RKO (cell line): ENCODE measurements around the gene ZNF536.
"Not testable (repeated sequence)": the region's sequence is repeated elsewhere in the genome, so short reads cannot be mapped to it uniquely, and the experiment has no call there.

Experiments used
- DNase-seq: peaks from one replicate; pipeline ENCODE4 v3.0.0-alpha.2; 2016; ENCODE audit warnings: low spot score

The ZNF536 gene

DNA sequence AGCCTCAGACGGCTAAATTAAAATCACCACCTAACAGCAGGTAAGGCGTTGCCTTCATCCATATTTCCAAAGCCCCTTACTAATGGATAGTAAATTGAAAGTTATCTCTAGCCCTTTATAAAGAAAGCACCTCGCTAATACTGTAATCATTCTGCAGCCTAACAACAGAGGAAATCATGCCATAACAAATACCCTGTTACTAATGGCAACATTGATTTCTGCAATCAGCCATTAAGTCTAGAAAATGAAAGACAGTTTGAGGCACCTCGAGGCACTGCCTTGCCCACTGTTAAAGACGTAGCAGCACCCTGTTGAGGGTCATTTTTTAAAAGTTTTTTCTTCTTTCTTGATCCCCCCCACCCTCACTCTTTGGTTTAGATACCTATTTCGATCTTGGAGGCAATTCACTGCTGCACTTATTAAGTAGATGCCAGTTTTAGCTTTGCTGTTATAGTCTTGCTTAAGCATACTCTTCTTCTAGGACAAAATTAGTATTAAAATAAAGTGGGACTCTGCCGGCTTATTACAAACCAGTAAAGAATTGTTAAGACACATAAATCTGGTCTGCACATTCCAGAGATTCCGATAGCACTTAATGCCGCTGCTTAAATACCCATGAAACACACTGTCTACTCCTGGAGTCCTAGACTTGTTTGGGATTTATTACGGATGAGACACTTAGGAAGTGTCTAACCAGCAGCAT, 74.8 kb downstream of the ZNF536 start:
- DNase-seq = no peak

DNA sequence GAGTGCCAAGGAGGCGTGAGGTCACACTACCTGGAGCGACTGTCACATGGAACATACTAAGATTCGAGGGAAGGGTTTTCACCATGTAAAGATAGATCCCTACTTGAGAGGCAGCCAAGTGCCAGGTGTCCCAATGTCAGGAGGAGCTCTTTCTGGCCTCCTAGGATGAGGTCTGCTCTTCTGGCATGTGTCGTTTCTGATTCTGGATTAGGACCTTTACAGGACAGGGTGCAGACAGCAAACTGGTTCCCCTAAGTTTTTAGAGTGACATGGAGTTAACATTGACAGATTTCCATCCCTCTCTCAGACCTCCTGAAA, 75.3 kb downstream of the ZNF536 start:
- no peak for DNase-seq

DNA sequence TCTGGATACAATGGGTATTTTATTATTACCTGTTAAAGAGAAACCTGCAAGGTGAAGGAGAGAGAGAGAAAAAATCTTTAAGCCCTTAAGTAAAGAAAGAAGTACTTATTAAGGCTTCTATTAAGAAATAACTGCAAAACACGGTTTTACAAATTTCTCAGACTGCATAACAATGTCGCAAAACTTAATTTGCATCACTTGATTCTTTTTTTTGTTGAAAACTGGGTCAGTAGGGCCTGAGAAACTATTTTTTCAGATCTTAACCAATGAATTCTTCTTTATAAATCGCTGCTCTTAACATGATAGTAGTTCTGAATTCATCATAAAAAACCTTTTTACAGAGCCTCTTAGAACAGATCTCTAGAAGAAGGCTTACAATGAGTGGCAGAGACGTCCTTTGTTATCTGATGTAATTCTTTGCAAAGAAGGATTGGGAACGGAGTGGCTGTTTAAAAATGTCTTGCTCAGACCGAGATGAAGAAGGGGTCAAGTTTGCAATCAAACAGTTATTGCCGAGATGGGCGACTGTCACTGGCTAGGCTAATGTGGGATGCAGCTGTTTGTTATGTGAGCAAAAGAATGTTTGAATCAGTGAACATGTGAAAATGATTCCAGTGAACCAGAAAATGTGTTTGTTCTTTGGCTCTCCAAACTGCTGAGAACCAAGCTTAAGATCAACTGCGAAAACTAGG, 76.3 kb downstream of the ZNF536 start:
- DNase-seq = no peak

GRCh38 chr19:30449078-30449590, 77.0 kb downstream of the ZNF536 start:
- no peak for DNase-seq

GRCh38 chr19:30449673-30450072, 77.5 kb downstream of the ZNF536 start:
- DNase-seq = no peak

DNA sequence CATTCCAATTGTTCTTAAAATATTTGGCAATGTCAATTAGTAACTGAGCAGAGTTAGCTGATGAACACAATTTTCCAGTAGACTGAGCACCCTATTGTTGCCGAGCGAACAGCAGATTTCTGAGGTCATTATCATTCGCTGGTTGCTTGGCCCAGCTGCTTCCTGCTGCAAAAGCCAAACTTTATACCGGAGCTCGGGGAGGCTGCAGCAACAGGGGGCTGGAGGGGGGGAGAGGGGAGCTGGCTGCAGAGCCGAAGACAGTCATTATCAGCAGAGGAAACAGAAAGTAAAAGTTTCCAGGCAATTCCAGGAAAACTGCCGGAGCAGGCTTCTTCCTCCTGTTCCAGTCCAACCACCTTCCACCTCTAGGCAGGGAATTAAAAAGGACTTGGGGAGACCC, 77.9 kb downstream of the ZNF536 start:
- no peak for DNase-seq

- DNase-seq = no peak
These were observed 78.7 kb downstream of the ZNF536 start for GRCh38 chr19:30450835-30451321.

GRCh38 chr19:30452931-30453330, 80.7 kb downstream of the ZNF536 start:
- no peak for DNase-seq

DNA sequence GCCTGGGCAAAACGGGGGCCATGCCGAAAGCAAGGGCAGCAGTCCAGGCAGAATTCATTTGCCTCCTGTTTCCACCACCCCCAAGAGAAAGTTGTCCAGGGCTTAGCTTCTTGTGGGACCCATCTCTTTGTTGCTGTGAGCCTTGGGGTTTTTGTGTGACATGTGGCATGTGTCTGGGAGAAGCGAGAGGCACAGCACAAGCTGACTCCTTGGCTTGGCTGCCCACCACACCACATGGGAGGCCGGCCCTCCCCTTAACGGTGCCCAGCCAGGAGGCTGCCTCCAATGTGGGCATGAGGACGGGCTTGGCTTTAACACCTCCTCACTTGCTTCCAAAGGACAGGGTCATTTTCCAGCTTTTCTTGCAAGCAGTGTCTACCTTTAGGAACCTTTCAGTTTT, 81.6 kb downstream of the ZNF536 start:
- DNase-seq = no peak

- DNase-seq = no peak
These were observed 83.7 kb downstream of the ZNF536 start for GRCh38 chr19:30455881-30456280.

GRCh38 chr19:30457484-30457883, 85.3 kb downstream of the ZNF536 start:
- DNase-seq = no peak

- DNase-seq = no peak
These were observed 87.7 kb downstream of the ZNF536 start for GRCh38 chr19:30459859-30460258.

- no peak for DNase-seq
These were observed 92.0 kb downstream of the ZNF536 start for GRCh38 chr19:30464162-30464561.

- DNase-seq = not testable (repeated sequence)
These were observed 94.4 kb downstream of the ZNF536 start for GRCh38 chr19:30466598-30466997.

DNA sequence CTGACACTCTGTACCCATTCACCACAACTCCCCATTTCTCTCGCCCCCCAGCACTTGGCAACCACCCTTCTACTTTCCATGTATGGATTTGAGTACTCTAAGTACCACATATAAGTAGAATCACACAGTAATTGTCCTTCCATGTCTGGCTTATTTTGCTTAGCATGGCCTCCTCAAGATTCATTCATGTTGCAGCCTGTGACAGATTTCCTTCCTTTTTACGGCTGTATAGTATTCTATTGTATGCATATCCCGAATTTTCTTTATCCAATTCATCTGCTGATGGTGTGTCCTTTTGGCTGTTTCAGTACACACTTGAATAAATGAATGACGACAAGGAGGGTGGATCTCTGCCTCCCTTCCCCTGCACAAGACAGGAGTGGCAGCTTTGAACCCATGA, 95.1 kb downstream of the ZNF536 start:
- no peak for DNase-seq

- no peak for DNase-seq
These were observed 97.6 kb downstream of the ZNF536 start for GRCh38 chr19:30469774-30470173.

GRCh38 chr19:30471441-30471840, 99.3 kb downstream of the ZNF536 start:
- no peak for DNase-seq

DNA sequence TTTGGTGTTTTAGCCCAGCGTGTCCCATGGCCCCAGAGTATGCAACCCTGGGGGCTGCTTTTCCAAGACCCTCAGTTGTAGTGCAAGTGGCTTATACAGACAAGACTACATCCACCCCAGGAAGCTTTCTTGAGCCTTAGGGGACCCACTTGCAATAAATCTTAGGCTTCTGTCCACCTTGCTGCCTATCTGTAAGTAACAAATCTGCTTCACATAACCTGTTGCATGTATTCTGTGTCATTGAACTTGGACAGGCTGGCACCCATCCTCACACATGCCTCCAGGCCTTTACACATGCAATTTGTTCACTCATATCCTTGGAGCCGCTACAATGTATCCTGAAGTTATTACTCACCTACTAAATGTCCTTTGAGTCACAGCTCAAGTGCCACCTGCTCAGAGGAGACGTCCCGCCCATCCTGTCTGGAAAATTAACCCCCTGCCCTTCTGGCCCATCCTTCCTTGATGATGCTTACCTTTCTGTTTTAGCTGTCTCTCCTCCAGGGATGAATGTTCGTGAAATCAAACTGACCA, 101.2 kb downstream of the ZNF536 start:
- DNase-seq = peak; percentile 4

DNA sequence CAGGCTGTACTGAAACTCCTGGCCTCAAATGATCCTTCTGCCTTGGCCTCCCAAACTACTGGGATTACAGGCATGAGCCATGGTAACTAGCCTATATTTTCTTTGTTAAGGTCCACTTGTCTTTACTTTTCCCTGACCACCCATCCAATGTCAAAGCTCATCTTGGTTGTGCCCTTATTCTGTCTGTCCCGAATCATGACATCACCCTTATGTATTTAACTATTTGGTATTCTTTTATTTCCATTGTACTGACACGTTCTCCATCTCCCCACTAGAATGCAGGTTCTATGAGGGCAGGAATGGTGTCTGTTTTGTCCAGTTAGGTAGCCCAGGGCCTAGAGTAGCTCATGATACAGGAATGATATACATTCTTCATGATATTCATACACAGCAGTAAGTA, 104.8 kb downstream of the ZNF536 start:
- DNase-seq = no peak

DNA sequence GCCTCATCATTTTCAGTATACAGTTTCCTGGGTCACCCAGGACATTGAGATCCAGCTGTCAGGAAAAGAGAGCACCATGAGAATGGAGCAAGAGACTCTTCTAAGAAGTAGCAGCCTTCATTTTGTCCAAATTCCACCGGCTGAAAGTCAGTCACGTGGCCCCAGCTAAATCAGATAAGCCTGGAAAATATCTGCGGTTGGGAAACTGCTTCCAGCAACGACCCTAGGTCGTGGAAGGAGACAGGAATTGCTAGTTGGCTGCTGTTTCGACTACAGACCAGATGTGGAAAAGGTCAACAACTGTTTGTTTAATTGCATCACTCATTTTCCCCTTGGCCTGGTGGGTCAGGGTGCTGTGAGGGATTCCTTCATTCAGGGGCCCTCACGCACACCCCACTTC, 107.0 kb downstream of the ZNF536 start:
- DNase-seq = no peak

GRCh38 chr19:30480097-30480496, 107.9 kb downstream of the ZNF536 start:
- DNase-seq = no peak

DNA sequence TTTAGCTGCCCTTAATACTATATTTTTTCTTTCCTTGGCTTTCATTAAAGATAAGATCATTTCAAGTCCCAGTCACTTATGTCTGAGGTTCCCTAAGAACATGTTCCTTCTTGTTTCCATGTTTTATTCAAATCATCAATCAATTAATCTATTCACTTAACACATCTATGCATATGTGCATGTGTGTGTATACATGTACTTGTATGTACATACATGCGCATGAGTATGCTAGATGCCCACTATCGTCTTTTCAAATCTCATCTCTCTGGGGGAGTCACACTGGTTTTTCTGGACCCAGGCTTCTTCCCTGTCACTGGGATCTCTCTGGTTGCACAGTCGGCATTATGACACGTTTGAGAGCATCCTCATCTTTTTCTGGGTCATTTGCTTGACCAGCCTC, 108.9 kb downstream of the ZNF536 start:
- no peak for DNase-seq

DNA sequence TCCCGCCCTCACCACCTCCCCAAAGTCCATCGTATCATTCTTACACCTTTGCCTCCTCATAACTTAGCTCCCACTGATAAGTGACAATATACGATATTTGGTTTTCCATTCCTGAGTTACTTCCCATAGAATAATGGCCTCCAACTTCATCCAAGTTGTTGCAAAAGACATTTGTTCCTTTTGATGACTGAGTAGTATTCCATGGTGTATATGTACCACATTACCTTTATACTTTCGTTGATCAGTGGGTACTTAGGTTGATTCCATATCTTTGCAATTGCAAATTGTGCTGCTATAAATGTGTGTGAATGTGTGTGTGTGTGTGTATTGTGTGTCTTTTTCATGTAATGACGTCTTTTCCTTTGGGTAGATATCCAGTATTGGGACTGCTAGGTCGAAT, 109.6 kb downstream of the ZNF536 start:
- no peak for DNase-seq
